ENCODE data around the gene TRIM33. TPM values are rescaled to one million over a fixed set of nuclear protein-coding genes. Genes with fewer than 3 reads are reported as not detected.
A peak's percentile ranks its signal among the peaks of the same experiment; 100 is the strongest.

Gene TRIM33
- total RNA-seq, 2 experiments from 2014 or later, result 39.5 to 43.4 TPM

DNA sequence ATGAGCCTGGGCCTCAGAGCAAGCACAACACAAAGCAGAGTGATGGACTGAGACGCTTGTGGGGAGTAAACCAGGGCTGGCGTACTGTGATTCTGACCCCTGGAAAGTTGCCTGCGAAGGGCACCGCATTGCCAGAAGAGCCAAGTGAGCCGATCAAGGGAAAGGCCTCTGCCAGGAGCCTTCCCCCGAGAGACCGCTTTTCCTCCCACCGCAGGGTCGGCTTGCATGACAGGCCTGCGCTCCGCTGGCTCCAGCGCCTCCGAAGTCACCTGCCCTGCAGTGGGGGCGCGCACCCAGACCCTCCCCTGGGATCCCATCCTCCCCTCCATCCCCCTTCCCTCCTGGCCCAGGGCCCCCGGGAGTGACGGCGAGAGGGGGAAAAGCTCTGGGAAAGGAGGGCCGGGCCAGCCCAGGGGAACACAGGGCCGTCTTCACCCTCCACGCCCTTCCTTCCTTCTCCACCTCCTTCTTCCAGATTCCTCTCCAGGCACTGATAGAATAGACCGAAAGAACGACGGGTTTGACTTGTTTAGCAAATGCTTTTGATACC lies 165.0 kb downstream of the TRIM33 start:
- no peaks in the 10 kb centered on the region for H3K9me3 Mint-ChIP-seq (ENCODE audit: insufficient read depth)
- ATAC-seq (peak; percentile 32), DNase-seq (no peak)
- H3K36me3 Mint-ChIP-seq (ENCODE audit: low read depth), result peaks cover 5% of the 10 kb centered on the region
- H3K27me3 Mint-ChIP-seq (ENCODE audit: low read depth), result no peaks in the 10 kb centered on the region
- peaks cover 49% of the 10 kb centered on the region for H3K4me1 Mint-ChIP-seq (ENCODE audit: low read depth)
- peak overlapping the region; percentile 82 for H3K4me3 Mint-ChIP-seq
- ChIA-PET POLR2A (interaction anchor here (1.4 to 2.4 kb wide), 2 partner anchors 166 to 235 kb away, joined by 4 to 5 read pairs; partner anchors contain the start of gene TRIM33), CTCF (interaction anchor here (0.9 to 4.9 kb wide), 21 partner anchors 13 to 390 kb away, joined by 3 to 51 read pairs (median 7); partner anchors contain the start of genes BCAS2, DENND2C and NRAS)
- peak overlapping the region; percentile 97 for H3K27ac Mint-ChIP-seq

DNA sequence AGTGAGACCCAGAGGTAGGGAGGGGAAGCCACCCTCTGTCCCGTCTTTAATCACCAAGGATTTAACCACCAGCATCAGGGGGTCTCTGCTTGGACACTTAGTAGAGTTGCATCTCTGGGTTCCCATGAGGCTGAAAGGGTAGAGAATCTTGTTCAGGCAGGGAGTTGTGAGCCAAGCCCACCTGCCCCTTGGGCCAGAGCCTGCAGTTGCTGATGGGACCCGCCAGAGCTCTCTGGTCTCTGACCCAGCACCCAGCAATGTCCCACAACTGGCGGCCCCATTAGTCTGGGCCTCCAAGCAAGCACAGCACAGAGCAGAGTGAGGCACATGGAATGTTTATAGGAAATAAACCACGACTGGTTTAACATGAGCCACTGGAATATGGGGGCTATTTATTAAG lies 166.3 kb downstream of the TRIM33 start:
- POLR2A ChIA-PET, result no interaction called here
- Mint-ChIP-seq H3K4me1 (ENCODE audit: low read depth) (peaks cover 62% of the 10 kb centered on the region), H3K27me3 (ENCODE audit: low read depth) (no peaks in the 10 kb centered on the region), H3K4me3 (no peak overlapping the region), H3K9me3 (ENCODE audit: insufficient read depth) (peaks cover 5% of the 10 kb centered on the region), H3K36me3 (ENCODE audit: low read depth) (peaks cover 13% of the 10 kb centered on the region), H3K27ac (no peak overlapping the region)
- DNase-seq (no peak), ATAC-seq (no peak)
- CTCF ChIA-PET, result interaction anchor here (0.8 to 3.8 kb wide), 3 partner anchors 13 to 367 kb away, joined by 3 to 30 read pairs (median 25); no protein-coding TSS in a partner anchor

Other genes with a start within 250 kb of the TRIM33 start
- gene BCAS2, start 70.4 kb upstream of the TRIM33 start, total RNA-seq, result 10 to 100 TPM; 43.4 to 47.5 TPM
- gene DENND2C, start 158.8 kb upstream of the TRIM33 start, total RNA-seq, result under 1 TPM; 0.34 to 0.40 TPM
- not detected for gene AMPD1, start 184.3 kb upstream of the TRIM33 start, total RNA-seq
- gene NRAS, start 205.6 kb upstream of the TRIM33 start, total RNA-seq, result 10 to 100 TPM; 50.3 to 51.7 TPM
- gene CSDE1, start 246.8 kb upstream of the TRIM33 start, total RNA-seq, result 100 to 1,000 TPM; 359 to 362 TPM

Measured in activated CD8-positive, alpha-beta T cell treated with anti-CD3 and anti-CD28 coated beads, Interleukin-2, amount 10 ng/mL, durations not matched to agents 7 days and 5 days (primary cell).